ENCODE data around the gene STK32C. TPM values are rescaled to one million over a fixed set of nuclear protein-coding genes. Genes with fewer than 3 reads are reported as not detected.

Gene STK32C
- total and polyA plus RNA-seq, 10 of the 15 experiments (the other 5 are each of a cell fraction or from before 2014, with no cell fraction given): 1.5 to 18.1 (median 6.4) TPM

- H3K4me2 ChIP-seq (ENCODE audit: control insufficient read depth, insufficient read depth): no peak overlapping the region
- in situ Hi-C loops (cut with MboI) (no loop called here), intact Hi-C loops (cut with micrococcal nuclease; ENCODE audit: unreplicated experiment) (no loop called here)
- no peak overlapping the region for H3K4me3 ChIP-seq
- H3K79me2 ChIP-seq (ENCODE audit: control insufficient read depth, insufficient read depth, low read length): no peaks in the 10 kb centered on the region
- ChIA-PET RAD21 (ENCODE audit: unreplicated experiment) (no interaction called here), CTCF (no interaction called here), POLR2A (no interaction called here), SMC1A (ENCODE audit: uncharacterized antibody, unreplicated experiment) (no interaction called here)
- FAIRE-seq: no peak
- H3K36me3 ChIP-seq (ENCODE audit: control insufficient read depth in 2 of 2, insufficient read depth in 2 of 2, low read length in 1 of 2): no peaks in the 10 kb centered on the region
- DNase-seq (ENCODE audit: low read depth, low spot score): no peak
- H3K9me3 ChIP-seq (replicated peaks; ENCODE audit: control insufficient read depth, insufficient read depth, low read length): no peaks in the 10 kb centered on the region
- H3K4me1 ChIP-seq (ENCODE audit: control insufficient read depth, insufficient read depth, low read length): peaks cover 1% of the 10 kb centered on the region; the same call in 1 of the 2 replicates
- H3K27me3 ChIP-seq (replicated peaks in 1 of 2; ENCODE audit: control insufficient read depth in 2 of 2, insufficient read depth in 2 of 2, low read length in 1 of 2): no peaks in the 10 kb centered on the region
- no peak overlapping the region for H3K27ac ChIP-seq (ENCODE audit: control insufficient read depth, insufficient read depth)
- H3K9ac ChIP-seq (ENCODE audit: control insufficient read depth, insufficient read depth, low read length): no peak overlapping the region
- no TSS peak for BruUV-seq (replicated peaks)
- H4K20me1 ChIP-seq (ENCODE audit: control insufficient read depth, insufficient read depth): no peaks in the 10 kb centered on the region
- ATAC-seq: no peak
- H2AFZ ChIP-seq (ENCODE audit: control insufficient read depth, low read depth, low read length): no peak overlapping the region
- WGBS (ENCODE audit: insufficient coverage, insufficient replicate concordance, low lambda C conversion rate, missing lambda C conversion rate): 50% methylated on average over 18 of the region's 22 CpGs
- TF ChIP-seq SIX5 (IDR thresholded peaks at IDR 0.05; ENCODE audit: low read depth, low read length, severe bottlenecking): no peak
- no peak for TF ChIP-seq KAT2A (conservative IDR thresholded peaks at IDR 0.05; ENCODE audit: control insufficient read depth, low read depth, low read length)
- TF ChIP-seq, protein P1, sequence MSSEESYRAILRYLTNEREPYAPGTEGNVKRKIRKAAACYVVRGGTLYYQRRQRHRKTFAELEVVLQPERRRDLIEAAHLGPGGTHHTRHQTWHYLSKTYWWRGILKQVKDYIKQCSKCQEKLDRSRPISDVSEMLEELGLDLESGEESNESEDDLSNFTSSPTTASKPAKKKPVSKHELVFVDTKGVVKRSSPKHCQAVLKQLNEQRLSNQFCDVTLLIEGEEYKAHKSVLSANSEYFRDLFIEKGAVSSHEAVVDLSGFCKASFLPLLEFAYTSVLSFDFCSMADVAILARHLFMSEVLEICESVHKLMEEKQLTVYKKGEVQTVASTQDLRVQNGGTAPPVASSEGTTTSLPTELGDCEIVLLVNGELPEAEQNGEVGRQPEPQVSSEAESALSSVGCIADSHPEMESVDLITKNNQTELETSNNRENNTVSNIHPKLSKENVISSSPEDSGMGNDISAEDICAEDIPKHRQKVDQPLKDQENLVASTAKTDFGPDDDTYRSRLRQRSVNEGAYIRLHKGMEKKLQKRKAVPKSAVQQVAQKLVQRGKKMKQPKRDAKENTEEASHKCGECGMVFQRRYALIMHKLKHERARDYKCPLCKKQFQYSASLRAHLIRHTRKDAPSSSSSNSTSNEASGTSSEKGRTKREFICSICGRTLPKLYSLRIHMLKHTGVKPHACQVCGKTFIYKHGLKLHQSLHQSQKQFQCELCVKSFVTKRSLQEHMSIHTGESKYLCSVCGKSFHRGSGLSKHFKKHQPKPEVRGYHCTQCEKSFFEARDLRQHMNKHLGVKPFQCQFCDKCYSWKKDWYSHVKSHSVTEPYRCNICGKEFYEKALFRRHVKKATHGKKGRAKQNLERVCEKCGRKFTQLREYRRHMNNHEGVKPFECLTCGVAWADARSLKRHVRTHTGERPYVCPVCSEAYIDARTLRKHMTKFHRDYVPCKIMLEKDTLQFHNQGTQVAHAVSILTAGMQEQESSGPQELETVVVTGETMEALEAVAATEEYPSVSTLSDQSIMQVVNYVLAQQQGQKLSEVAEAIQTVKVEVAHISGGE (CRISPR knock-in tag; IDR thresholded peaks at IDR 0.05): no peak
- TF ChIP-seq CREB1 (IDR thresholded peaks at IDR 0.05; ENCODE audit: low read depth): no peak
- TF ChIP-seq, protein P2, sequence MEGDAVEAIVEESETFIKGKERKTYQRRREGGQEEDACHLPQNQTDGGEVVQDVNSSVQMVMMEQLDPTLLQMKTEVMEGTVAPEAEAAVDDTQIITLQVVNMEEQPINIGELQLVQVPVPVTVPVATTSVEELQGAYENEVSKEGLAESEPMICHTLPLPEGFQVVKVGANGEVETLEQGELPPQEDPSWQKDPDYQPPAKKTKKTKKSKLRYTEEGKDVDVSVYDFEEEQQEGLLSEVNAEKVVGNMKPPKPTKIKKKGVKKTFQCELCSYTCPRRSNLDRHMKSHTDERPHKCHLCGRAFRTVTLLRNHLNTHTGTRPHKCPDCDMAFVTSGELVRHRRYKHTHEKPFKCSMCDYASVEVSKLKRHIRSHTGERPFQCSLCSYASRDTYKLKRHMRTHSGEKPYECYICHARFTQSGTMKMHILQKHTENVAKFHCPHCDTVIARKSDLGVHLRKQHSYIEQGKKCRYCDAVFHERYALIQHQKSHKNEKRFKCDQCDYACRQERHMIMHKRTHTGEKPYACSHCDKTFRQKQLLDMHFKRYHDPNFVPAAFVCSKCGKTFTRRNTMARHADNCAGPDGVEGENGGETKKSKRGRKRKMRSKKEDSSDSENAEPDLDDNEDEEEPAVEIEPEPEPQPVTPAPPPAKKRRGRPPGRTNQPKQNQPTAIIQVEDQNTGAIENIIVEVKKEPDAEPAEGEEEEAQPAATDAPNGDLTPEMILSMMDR (IDR thresholded peaks at IDR 0.05 in 2 of 3, conservative IDR thresholded peaks at IDR 0.05 in 1 of 3; ENCODE audit: control insufficient read depth in 2 of 3, extremely low read depth in 1 of 3, insufficient read depth in 1 of 3, low read depth in 3 of 3, low read length in 3 of 3): no peak
- TF ChIP-seq BMI1 (IDR thresholded peaks at IDR 0.05; ENCODE audit: borderline replicate concordance): no peak
- no peak for TF ChIP-seq WRNIP1 (IDR thresholded peaks at IDR 0.05; ENCODE audit: borderline replicate concordance, low read depth, low read length)
- TF ChIP-seq, protein P3, sequence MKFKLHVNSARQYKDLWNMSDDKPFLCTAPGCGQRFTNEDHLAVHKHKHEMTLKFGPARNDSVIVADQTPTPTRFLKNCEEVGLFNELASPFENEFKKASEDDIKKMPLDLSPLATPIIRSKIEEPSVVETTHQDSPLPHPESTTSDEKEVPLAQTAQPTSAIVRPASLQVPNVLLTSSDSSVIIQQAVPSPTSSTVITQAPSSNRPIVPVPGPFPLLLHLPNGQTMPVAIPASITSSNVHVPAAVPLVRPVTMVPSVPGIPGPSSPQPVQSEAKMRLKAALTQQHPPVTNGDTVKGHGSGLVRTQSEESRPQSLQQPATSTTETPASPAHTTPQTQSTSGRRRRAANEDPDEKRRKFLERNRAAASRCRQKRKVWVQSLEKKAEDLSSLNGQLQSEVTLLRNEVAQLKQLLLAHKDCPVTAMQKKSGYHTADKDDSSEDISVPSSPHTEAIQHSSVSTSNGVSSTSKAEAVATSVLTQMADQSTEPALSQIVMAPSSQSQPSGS (IDR thresholded peaks at IDR 0.05; ENCODE audit: low read length): no peak
- TF ChIP-seq GATAD2B (conservative IDR thresholded peaks at IDR 0.05; ENCODE audit: low read depth): no peak
- TF ChIP-seq SMAD1 (IDR thresholded peaks at IDR 0.05; ENCODE audit: low read depth, partially characterized antibody): no peak
- no peak for TF ChIP-seq SRF (IDR thresholded peaks at IDR 0.05; ENCODE audit: low read depth in 2 of 2, low read length in 2 of 2)
- no peak for TF ChIP-seq ZNF622 (IDR thresholded peaks at IDR 0.05)
- TF ChIP-seq, protein P4, sequence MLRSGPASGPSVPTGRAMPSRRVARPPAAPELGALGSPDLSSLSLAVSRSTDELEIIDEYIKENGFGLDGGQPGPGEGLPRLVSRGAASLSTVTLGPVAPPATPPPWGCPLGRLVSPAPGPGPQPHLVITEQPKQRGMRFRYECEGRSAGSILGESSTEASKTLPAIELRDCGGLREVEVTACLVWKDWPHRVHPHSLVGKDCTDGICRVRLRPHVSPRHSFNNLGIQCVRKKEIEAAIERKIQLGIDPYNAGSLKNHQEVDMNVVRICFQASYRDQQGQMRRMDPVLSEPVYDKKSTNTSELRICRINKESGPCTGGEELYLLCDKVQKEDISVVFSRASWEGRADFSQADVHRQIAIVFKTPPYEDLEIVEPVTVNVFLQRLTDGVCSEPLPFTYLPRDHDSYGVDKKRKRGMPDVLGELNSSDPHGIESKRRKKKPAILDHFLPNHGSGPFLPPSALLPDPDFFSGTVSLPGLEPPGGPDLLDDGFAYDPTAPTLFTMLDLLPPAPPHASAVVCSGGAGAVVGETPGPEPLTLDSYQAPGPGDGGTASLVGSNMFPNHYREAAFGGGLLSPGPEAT (IDR thresholded peaks at IDR 0.05; ENCODE audit: low read depth): no peak
- TF ChIP-seq, protein P5, sequence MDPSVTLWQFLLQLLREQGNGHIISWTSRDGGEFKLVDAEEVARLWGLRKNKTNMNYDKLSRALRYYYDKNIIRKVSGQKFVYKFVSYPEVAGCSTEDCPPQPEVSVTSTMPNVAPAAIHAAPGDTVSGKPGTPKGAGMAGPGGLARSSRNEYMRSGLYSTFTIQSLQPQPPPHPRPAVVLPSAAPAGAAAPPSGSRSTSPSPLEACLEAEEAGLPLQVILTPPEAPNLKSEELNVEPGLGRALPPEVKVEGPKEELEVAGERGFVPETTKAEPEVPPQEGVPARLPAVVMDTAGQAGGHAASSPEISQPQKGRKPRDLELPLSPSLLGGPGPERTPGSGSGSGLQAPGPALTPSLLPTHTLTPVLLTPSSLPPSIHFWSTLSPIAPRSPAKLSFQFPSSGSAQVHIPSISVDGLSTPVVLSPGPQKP (IDR thresholded peaks at IDR 0.05; ENCODE audit: low read depth, low read length): no peak
Observed at GRCh38 chr10:132167041-132167674, 140.6 kb downstream of the STK32C start.

Data from GM12878 (cell line).